ENCODE results near the gene TWIST1. TPM values are rescaled to one million over a fixed set of nuclear protein-coding genes. Genes with fewer than 3 reads are reported as not detected.

TWIST1 gene
- total RNA-seq, 2 experiments from 2014 or later: not detected

GRCh38 chr7:19089378-19089777 lies 28.1 kb downstream of the TWIST1 start:
- Histone ChIP-seq H3K36me3 (ENCODE audit: insufficient read depth, low read length) (no peaks in the 10 kb centered on the region), H3K27ac (ENCODE audit: low read depth, low read length, poor library complexity, severe bottlenecking) (no peak overlapping the region), H4K20me1 (ENCODE audit: insufficient read depth, low read length) (no peaks in the 10 kb centered on the region), H3K9me2 (ENCODE audit: insufficient read depth, low read length) (no peaks in the 10 kb centered on the region), H3K79me2 (ENCODE audit: insufficient read depth, low read depth, low read length) (no peaks in the 10 kb centered on the region), H3K4me1 (ENCODE audit: insufficient read depth, low read length, poor library complexity, severe bottlenecking) (no peaks in the 10 kb centered on the region), H3K4me3 (ENCODE audit: low read depth, low read length, poor library complexity, severe bottlenecking) (no peak overlapping the region), H3K9me3 (ENCODE audit: low read length) (no peaks in the 10 kb centered on the region), H2AFZ (ENCODE audit: low read length) (no peak overlapping the region), H3K4me2 (ENCODE audit: low read length) (no peak overlapping the region)
- ChIA-PET POLR2A (no interaction called here), CTCF (ENCODE audit: unreplicated experiment) (no interaction called here)
- intact Hi-C loops (cut with micrococcal nuclease; ENCODE audit: unreplicated experiment): no loop called here
- TF ChIP-seq EZH2phosphoT487 (IDR thresholded peaks at IDR 0.05; ENCODE audit: borderline replicate concordance, low read depth, low read length): no peak
- TF ChIP-seq, protein P1, sequence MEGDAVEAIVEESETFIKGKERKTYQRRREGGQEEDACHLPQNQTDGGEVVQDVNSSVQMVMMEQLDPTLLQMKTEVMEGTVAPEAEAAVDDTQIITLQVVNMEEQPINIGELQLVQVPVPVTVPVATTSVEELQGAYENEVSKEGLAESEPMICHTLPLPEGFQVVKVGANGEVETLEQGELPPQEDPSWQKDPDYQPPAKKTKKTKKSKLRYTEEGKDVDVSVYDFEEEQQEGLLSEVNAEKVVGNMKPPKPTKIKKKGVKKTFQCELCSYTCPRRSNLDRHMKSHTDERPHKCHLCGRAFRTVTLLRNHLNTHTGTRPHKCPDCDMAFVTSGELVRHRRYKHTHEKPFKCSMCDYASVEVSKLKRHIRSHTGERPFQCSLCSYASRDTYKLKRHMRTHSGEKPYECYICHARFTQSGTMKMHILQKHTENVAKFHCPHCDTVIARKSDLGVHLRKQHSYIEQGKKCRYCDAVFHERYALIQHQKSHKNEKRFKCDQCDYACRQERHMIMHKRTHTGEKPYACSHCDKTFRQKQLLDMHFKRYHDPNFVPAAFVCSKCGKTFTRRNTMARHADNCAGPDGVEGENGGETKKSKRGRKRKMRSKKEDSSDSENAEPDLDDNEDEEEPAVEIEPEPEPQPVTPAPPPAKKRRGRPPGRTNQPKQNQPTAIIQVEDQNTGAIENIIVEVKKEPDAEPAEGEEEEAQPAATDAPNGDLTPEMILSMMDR (conservative IDR thresholded peaks at IDR 0.05; ENCODE audit: low read length): no peak
- no TSS peak for BruUV-seq (replicated peaks)
- DNase-seq (ENCODE audit: low spot score): no peak

DNA sequence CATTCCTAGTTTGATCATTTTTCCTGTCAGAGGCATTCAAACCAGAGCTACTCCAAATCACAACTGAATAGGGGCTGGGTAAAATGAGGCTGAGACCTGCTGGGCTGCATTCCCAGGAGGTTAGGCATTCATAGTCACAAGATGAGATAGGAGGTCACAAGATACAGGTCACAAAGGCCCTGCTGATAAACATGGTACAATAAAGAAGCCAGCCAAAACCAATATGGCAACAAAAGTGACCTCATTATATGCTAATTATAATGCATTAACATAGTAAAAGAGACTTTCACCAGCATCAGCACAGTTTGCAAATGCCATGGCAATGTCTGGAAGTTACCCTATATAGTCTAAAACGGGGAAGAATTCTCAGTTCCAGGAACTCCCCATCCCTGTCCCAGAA lies 37.3 kb downstream of the TWIST1 start:
- Histone ChIP-seq H3K4me1 (ENCODE audit: insufficient read depth, low read length, poor library complexity, severe bottlenecking) (no peaks in the 10 kb centered on the region), H3K4me2 (ENCODE audit: low read length) (no peak overlapping the region), H3K27ac (ENCODE audit: low read depth, low read length, poor library complexity, severe bottlenecking) (no peak overlapping the region), H3K9me2 (ENCODE audit: insufficient read depth, low read length) (no peaks in the 10 kb centered on the region), H3K36me3 (ENCODE audit: insufficient read depth, low read length) (no peaks in the 10 kb centered on the region), H3K4me3 (ENCODE audit: low read depth, low read length, poor library complexity, severe bottlenecking) (no peak overlapping the region), H4K20me1 (ENCODE audit: insufficient read depth, low read length) (no peaks in the 10 kb centered on the region; the same call in 1 of the 2 replicates), H2AFZ (ENCODE audit: low read length) (no peak overlapping the region), H3K9me3 (ENCODE audit: low read length) (no peaks in the 10 kb centered on the region), H3K79me2 (ENCODE audit: insufficient read depth, low read depth, low read length) (no peaks in the 10 kb centered on the region)
- CTCF ChIA-PET (ENCODE audit: unreplicated experiment): no interaction called here
- POLR2A ChIA-PET: no interaction called here
- DNase-seq (ENCODE audit: low spot score): no peak
- intact Hi-C loops (cut with micrococcal nuclease; ENCODE audit: unreplicated experiment): no loop called here
- TF ChIP-seq, protein P1 (conservative IDR thresholded peaks at IDR 0.05; ENCODE audit: low read length): no peak
- TF ChIP-seq EZH2phosphoT487 (IDR thresholded peaks at IDR 0.05; ENCODE audit: borderline replicate concordance, low read depth, low read length): no peak
- no TSS peak for BruUV-seq (replicated peaks)

DNA sequence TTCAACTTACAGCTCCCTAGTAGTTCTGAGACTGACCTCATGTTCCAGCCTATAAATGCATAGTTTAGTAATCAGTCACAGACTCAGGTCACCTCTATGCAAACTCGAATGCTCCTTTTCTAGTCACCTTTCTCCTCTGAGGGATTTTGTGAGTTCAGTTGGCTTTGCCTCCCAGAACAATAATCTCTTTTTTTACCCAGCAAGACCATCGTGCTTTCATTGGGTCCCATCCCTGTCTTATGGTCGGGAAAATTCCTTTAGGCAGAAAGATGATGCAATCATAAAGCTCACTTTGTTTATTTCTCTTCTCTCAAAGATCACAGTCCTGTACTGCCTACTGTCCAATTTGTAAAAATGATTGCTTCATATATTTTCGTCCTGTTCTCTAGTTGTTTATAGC lies 38.4 kb downstream of the TWIST1 start:
- POLR2A ChIA-PET: interaction anchor here (1.6 kb wide), 1 partner anchor 9 kb away, joined by 3 read pairs; no protein-coding TSS in a partner anchor
- H3K4me1 ChIP-seq (ENCODE audit: insufficient read depth, low read length, poor library complexity, severe bottlenecking): no peaks in the 10 kb centered on the region
- TF ChIP-seq EZH2phosphoT487 (IDR thresholded peaks at IDR 0.05; ENCODE audit: borderline replicate concordance, low read depth, low read length): no peak
- TF ChIP-seq, protein P1 (conservative IDR thresholded peaks at IDR 0.05; ENCODE audit: low read length): no peak
- H3K36me3 ChIP-seq (ENCODE audit: insufficient read depth, low read length): no peaks in the 10 kb centered on the region
- DNase-seq (ENCODE audit: low spot score): no peak
- no peaks in the 10 kb centered on the region for H3K79me2 ChIP-seq (ENCODE audit: insufficient read depth, low read depth, low read length)
- no peak overlapping the region for H2AFZ ChIP-seq (ENCODE audit: low read length)
- H3K9me2 ChIP-seq (ENCODE audit: insufficient read depth, low read length): no peaks in the 10 kb centered on the region
- intact Hi-C loops (cut with micrococcal nuclease; ENCODE audit: unreplicated experiment): no loop called here
- H3K4me3 ChIP-seq (ENCODE audit: low read depth, low read length, poor library complexity, severe bottlenecking): no peak overlapping the region
- no peak overlapping the region for H3K27ac ChIP-seq (ENCODE audit: low read depth, low read length, poor library complexity, severe bottlenecking)
- BruUV-seq (replicated peaks): no TSS peak
- H4K20me1 ChIP-seq (ENCODE audit: insufficient read depth, low read length): no peaks in the 10 kb centered on the region; the same call in 1 of the 2 replicates
- CTCF ChIA-PET (ENCODE audit: unreplicated experiment): no interaction called here
- H3K9me3 ChIP-seq (ENCODE audit: low read length): no peaks in the 10 kb centered on the region
- H3K4me2 ChIP-seq (ENCODE audit: low read length): no peak overlapping the region

Measured in OCI-LY7 (cell line).